Trophoblast cell (in vitro differentiated cells and primary cell): ENCODE results near the gene PLA2G2C.
"Not testable (repeated sequence)": the region's sequence is repeated elsewhere in the genome, so short reads cannot be mapped to it uniquely, and the experiment has no call there.

Experiments
- DNase-seq, 2 donors: peaks; one replicate each; pipeline ENCODE4 v3.0.0-alpha.2; 2016
- H2AFZ ChIP-seq: 2 replicates; pipeline ENCODE4 v1.6.1; 2013; ENCODE audit warnings: low read length, moderate library complexity, mild to moderate bottlenecking; ENCODE audit not compliant: insufficient read depth, poor library complexity
- H2AK5ac ChIP-seq: 2 replicates; pipeline ENCODE4 v1.6.1; 2013; ENCODE audit warnings: mild to moderate bottlenecking, low read length
- H2BK120ac ChIP-seq: 2 replicates; pipeline ENCODE4 v1.6.1; 2013; ENCODE audit warnings: low read length, mild to moderate bottlenecking, moderate library complexity; ENCODE audit not compliant: insufficient read depth, poor library complexity
- H2BK12ac ChIP-seq: 2 replicates; pipeline ENCODE4 v1.6.1; 2013; ENCODE audit warnings: mild to moderate bottlenecking, low read length, moderate library complexity
- H2BK5ac ChIP-seq: 2 replicates; pipeline ENCODE4 v1.6.1; 2013; ENCODE audit warnings: low read length, low read depth, moderate library complexity, mild to moderate bottlenecking; ENCODE audit not compliant: poor library complexity
- H3K14ac ChIP-seq: 2 replicates; pipeline ENCODE4 v1.6.1; 2013; ENCODE audit warnings: mild to moderate bottlenecking, low read length
- H3K18ac ChIP-seq: 2 replicates; pipeline ENCODE4 v1.6.1; 2013; ENCODE audit warnings: mild to moderate bottlenecking, low read length
- H3K23ac ChIP-seq: 2 replicates; pipeline ENCODE4 v1.6.1; 2013; ENCODE audit warnings: low read length
- H3K27ac ChIP-seq: 2 replicates; pipeline ENCODE4 v1.5.1; 2013; ENCODE audit warnings: low read depth, mild to moderate bottlenecking, inconsistent platforms, low read length, moderate library complexity
- H3K27me3 ChIP-seq: 2 replicates; pipeline ENCODE4 v1.6.1; 2013; ENCODE audit warnings: inconsistent platforms, mild to moderate bottlenecking, low read length, moderate library complexity; ENCODE audit not compliant: insufficient read depth
- H3K36me3 ChIP-seq, 2 experiments: 1 replicate in 1 of 2; 2 replicates in 1 of 2; pipeline ENCODE4 v1.6.1; 2013; ENCODE audit warnings: low read length in 2 of 2, mild to moderate bottlenecking in 2 of 2, moderate library complexity in 1 of 2; ENCODE audit not compliant: insufficient read depth in 2 of 2, control insufficient read depth in 1 of 2
- H3K4ac ChIP-seq: 2 replicates; pipeline ENCODE4 v1.6.1; 2013; ENCODE audit warnings: low read depth, mild to moderate bottlenecking, low read length, moderate library complexity
- H3K4me1 ChIP-seq, 2 experiments: 1 replicate in 1 of 2; 2 replicates in 1 of 2; pipeline ENCODE4 v1.6.1; 2013; ENCODE audit warnings: low read length in 2 of 2, mild to moderate bottlenecking in 2 of 2, moderate library complexity in 1 of 2; ENCODE audit not compliant: insufficient read depth in 2 of 2, control insufficient read depth in 1 of 2
- H3K4me2 ChIP-seq: 2 replicates; pipeline ENCODE4 v1.6.1; 2013; ENCODE audit warnings: inconsistent platforms, mild to moderate bottlenecking, low read length, moderate library complexity
- H3K4me3 ChIP-seq: 2 replicates; pipeline ENCODE4 v1.5.1; 2013; ENCODE audit warnings: mild to moderate bottlenecking, low read depth, low read length, inconsistent platforms
- H3K79me1 ChIP-seq: one replicate; pipeline ENCODE4 v1.6.1; 2013; ENCODE audit warnings: low read length
- H3K79me2 ChIP-seq: 2 replicates; pipeline ENCODE4 v1.6.1; 2013; ENCODE audit warnings: low read length, mild to moderate bottlenecking; ENCODE audit not compliant: control insufficient read depth, insufficient read depth, poor library complexity
- H3K9ac ChIP-seq: 2 replicates; pipeline ENCODE4 v1.6.1; 2013; ENCODE audit warnings: mild to moderate bottlenecking, low read length
- H3K9me3 ChIP-seq: 2 replicates; pipeline ENCODE4 v1.6.1; 2013; ENCODE audit warnings: low read depth, mild to moderate bottlenecking, control low read depth, inconsistent platforms, low read length; ENCODE audit not compliant: insufficient read depth
- H4K12ac ChIP-seq: 2 replicates; pipeline ENCODE4 v1.6.1; 2013; ENCODE audit warnings: low read depth, mild to moderate bottlenecking, low read length, moderate library complexity
- H4K8ac ChIP-seq: 2 replicates; pipeline ENCODE4 v1.6.1; 2013; ENCODE audit warnings: low read depth, mild to moderate bottlenecking, low read length, moderate library complexity
- H4K91ac ChIP-seq: one replicate; pipeline ENCODE4 v1.6.1; 2013; ENCODE audit warnings: low read depth, mild to moderate bottlenecking, low read length, moderate library complexity
- WGBS: extraction: QIAGEN DNeasy Blood & Tissue Kit; methylation state at CpG from one replicate; pipeline ENCODE4 v1.1.7; 2013; ENCODE audit warnings: missing lambda C conversion rate; ENCODE audit not compliant: insufficient read length, insufficient coverage; ENCODE audit errors: extremely low coverage; 5-methylcytosine and 5-hydroxymethylcytosine counted together

Gene PLA2G2C

DNA sequence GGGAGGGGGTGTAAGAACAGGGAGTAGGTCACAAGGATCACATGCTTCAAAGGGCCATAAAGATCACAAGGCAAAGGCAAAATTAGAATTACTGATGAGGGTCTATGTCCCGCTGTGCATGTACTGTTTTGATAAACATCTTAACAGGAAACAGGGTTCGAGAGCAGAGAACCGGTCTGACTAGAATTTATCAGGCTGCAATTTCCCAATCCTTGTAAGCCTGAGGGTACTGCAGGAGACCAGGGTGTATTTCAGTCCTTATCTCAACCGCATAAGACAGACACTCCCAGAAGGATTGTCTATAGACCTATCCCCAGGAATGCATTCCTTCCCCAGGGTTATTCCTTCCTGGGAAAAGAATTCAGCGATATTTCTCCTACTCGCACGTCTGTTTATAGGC, 46.2 kb upstream of the PLA2G2C start:
- H2BK5ac ChIP-seq, H2BK120ac ChIP-seq, H3K23ac ChIP-seq, H3K79me2 ChIP-seq, H2AFZ ChIP-seq, H4K8ac ChIP-seq, H2BK12ac ChIP-seq, H3K36me3 ChIP-seq, H3K18ac ChIP-seq, H3K14ac ChIP-seq, H2AK5ac ChIP-seq, H3K4ac ChIP-seq, H4K12ac ChIP-seq, H4K91ac ChIP-seq, H3K27me3 ChIP-seq, H3K4me3 ChIP-seq, H3K9me3 ChIP-seq, H3K4me2 ChIP-seq, H3K9ac ChIP-seq: not testable (repeated sequence)
- WGBS, result no CpG with 5 or more reads among the region's 7 CpGs
- Histone ChIP-seq H3K4me1 (peaks cover 9 to 24% of the 10 kb centered on the region in 2 experiments), H3K27ac (peak overlapping the region; percentile 83), H3K79me1 (peaks cover 14% of the 10 kb centered on the region)
- peak; percentile 74 to 95 for DNase-seq

DNA sequence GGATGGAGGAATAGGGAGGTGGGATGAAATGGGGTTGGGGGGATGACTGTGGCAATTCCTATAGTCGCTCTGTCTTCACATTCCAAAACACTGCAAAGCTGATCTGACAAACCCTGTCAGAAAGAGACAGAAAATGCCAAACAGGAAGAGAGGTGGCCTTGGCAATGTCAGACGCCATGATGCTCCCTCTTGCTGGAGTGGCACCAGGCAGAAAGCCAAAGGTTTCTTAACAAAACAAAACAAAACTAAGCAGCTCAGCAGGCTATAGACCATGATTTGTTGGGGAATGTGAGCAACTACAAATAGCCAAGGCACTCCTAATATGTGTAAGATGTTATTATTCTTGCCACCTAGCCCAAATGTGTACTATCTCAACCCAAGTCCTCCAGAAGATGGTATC, 42.9 kb upstream of the PLA2G2C start:
- peak in 1 of 2 donors; percentile 14 for DNase-seq
- Histone ChIP-seq H3K9me3 (peaks cover 3% of the 10 kb centered on the region), H2AFZ (no peak overlapping the region), H2AK5ac (no peak overlapping the region), H3K79me2 (no peaks in the 10 kb centered on the region), H3K18ac (no peak overlapping the region), H2BK5ac (no peak overlapping the region), H3K27me3 (no peaks in the 10 kb centered on the region), H4K91ac (no peak overlapping the region), H4K8ac (no peak overlapping the region), H3K27ac (no peak overlapping the region), H3K23ac (no peak overlapping the region), H3K4ac (no peak overlapping the region), H4K12ac (no peak overlapping the region), H2BK120ac (no peak overlapping the region), H3K14ac (no peak overlapping the region), H3K4me1 (peaks cover 7 to 16% of the 10 kb centered on the region in 2 experiments), H2BK12ac (no peak overlapping the region), H3K9ac (no peak overlapping the region), H3K4me2 (no peak overlapping the region), H3K36me3 (no peaks in the 10 kb centered on the region), H3K79me1 (peaks cover 9% of the 10 kb centered on the region), H3K4me3 (no peak overlapping the region)
- WGBS, result no CpG with 5 or more reads among the region's 2 CpGs

DNA sequence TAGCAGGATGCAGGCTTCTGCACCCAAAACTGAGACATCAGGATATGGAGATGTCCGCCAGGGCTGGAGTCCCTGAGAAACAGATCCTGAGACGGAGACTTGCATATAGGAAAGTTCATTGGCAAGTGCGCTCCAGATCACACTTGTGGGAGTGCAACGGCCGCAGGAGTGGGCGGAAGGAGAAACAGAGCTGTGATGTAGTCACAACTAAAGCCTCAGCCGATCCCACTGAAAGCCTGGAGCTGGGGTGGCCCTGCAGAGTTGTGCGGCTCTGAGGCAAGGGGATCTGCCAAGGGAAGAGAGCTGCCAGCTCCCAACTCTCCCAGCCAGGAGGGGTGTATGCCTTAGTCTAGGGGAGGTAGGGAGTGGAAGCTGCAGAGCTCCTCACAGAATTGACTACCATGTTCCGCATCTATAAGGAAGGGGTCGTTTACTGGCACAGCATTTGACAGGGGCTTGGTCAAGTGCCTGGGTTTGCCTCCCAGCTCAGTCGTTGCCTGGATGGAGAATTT, 42.1 kb upstream of the PLA2G2C start:
- Histone ChIP-seq H3K14ac (no peak overlapping the region), H2AFZ (no peak overlapping the region), H2AK5ac (no peak overlapping the region), H2BK5ac (no peak overlapping the region), H2BK120ac (no peak overlapping the region), H2BK12ac (no peak overlapping the region), H3K9ac (no peak overlapping the region), H3K4me3 (no peak overlapping the region), H4K91ac (no peak overlapping the region), H3K79me1 (peaks cover 5% of the 10 kb centered on the region), H3K18ac (no peak overlapping the region), H3K27ac (no peak overlapping the region), H3K27me3 (no peaks in the 10 kb centered on the region), H3K4me2 (no peak overlapping the region), H3K4ac (no peak overlapping the region), H4K8ac (no peak overlapping the region), H3K4me1 (peaks cover under 1 to 9% of the 10 kb centered on the region in 2 experiments), H3K9me3 (peaks cover 3% of the 10 kb centered on the region), H3K23ac (no peak overlapping the region), H3K36me3 (no peaks in the 10 kb centered on the region), H3K79me2 (no peaks in the 10 kb centered on the region), H4K12ac (no peak overlapping the region)
- no peak for DNase-seq
- no CpG with 5 or more reads among the region's 11 CpGs for WGBS

DNA sequence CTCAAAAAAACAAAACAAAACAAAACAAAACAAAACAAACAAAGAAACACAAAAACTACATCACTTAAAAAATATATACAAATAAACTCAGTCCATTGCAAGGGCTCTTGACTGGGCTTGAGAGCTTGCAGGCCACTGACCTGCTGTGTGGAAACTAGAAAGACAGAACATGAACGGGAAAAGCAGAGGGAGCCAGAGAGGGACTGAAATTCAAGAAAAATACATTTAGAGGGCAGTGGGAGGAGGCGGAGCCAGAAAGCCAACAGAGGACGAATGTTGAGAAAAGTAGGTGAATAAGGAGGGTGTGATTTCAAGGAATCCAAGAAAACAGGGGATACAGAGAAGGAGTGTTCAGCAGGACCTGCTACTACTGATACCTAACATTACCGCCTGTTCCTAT, 41.4 kb upstream of the PLA2G2C start:
- Histone ChIP-seq H3K36me3 (no peaks in the 10 kb centered on the region), H3K14ac (no peak overlapping the region), H3K4ac (no peak overlapping the region), H3K4me3 (no peak overlapping the region), H3K9ac (no peak overlapping the region), H3K27ac (no peak overlapping the region), H3K4me1 (peaks cover 0 to 7% of the 10 kb centered on the region in 2 experiments), H3K9me3 (peaks cover 3% of the 10 kb centered on the region), H2BK120ac (no peak overlapping the region), H3K79me1 (peaks cover 3% of the 10 kb centered on the region), H2AK5ac (no peak overlapping the region), H3K27me3 (no peaks in the 10 kb centered on the region), H2BK5ac (no peak overlapping the region), H3K4me2 (no peak overlapping the region), H4K12ac (no peak overlapping the region), H3K18ac (no peak overlapping the region), H2BK12ac (no peak overlapping the region), H4K8ac (no peak overlapping the region), H3K23ac (no peak overlapping the region), H2AFZ (no peak overlapping the region), H4K91ac (no peak overlapping the region), H3K79me2 (no peaks in the 10 kb centered on the region)
- WGBS, result no CpG with 5 or more reads among the region's 4 CpGs
- no peak for DNase-seq
